ENCODE measurements around the gene CFAP65.

The CFAP65 gene

GRCh38 chr2:218986148-218986761 lies 55.1 kb downstream of the CFAP65 start:
- no peak for TF ChIP-seq CTCF (IDR thresholded peaks at IDR 0.05; ENCODE audit: low read length, missing control alignments)
- no peak overlapping the region for H3K4me3 ChIP-seq (replicated peaks; ENCODE audit: low read depth, low read length)
- DNase-seq (ENCODE audit: low read depth), result no peak

DNA sequence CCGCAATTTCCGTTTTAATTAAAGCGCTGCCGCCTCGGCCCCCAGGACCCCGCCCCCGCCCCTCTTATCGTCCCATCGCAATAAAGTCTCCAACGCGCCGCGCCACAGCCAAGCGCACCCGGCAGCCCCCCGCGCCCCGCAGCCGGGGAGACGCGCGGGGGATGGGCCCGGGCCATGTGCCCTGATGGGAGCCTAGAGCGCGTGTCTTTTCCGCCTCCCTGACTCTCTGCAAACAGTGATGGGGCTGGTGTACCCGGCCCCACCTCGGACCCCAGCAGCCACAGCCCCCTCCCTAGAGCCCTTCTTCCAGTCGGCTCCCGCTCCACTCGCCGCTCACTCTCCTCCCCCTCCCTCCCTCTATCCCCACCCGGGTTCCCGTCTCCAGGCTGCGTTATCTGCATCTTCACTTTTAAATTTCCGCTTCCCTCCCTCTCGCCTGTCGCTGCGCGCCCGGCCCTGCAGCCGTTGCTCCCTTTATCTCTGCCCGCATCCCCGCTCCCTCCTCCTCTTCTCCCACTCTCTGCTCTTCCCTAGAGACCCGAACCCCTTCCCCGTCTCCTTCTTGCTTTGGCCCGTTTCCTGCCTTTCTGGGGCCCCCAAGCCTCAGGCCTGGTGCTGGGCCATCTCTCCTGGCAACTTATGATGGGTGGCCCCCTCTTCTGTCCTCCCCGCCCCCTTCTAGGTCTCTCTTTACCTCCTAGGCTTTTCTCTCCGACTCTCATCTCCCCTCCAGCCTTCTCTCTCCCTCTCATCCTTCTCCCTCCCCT lies 55.8 kb downstream of the CFAP65 start:
- no peak overlapping the region for H3K4me3 ChIP-seq (replicated peaks; ENCODE audit: low read depth, low read length)
- no peak for TF ChIP-seq CTCF (IDR thresholded peaks at IDR 0.05; ENCODE audit: low read length, missing control alignments)
- DNase-seq (ENCODE audit: low read depth), result no peak

GRCh38 chr2:218985021-218985324 lies 56.3 kb downstream of the CFAP65 start, which contains the start of gene FEV:
Gene FEV, minus strand, starts transcription at chr2:218985184. Its CDS starts 109 bp downstream, at chr2:218985075.
- H3K4me3 ChIP-seq (replicated peaks; ENCODE audit: low read depth, low read length), result no peak within 1 kb of the TSS
- DNase-seq (ENCODE audit: low read depth), result no peak
- no peak for TF ChIP-seq CTCF (IDR thresholded peaks at IDR 0.05; ENCODE audit: low read length, missing control alignments)

- no peak for TF ChIP-seq CTCF (IDR thresholded peaks at IDR 0.05; ENCODE audit: low read length, missing control alignments)
- H3K4me3 ChIP-seq (replicated peaks; ENCODE audit: low read depth, low read length), result no peak overlapping the region
- DNase-seq (ENCODE audit: low read depth), result peak; percentile 50
These were observed 56.9 kb downstream of the CFAP65 start for GRCh38 chr2:218984239-218985020.

GRCh38 chr2:218983934-218984238 lies 57.4 kb downstream of the CFAP65 start:
- no peak overlapping the region for H3K4me3 ChIP-seq (replicated peaks; ENCODE audit: low read depth, low read length)
- DNase-seq (ENCODE audit: low read depth), result no peak
- TF ChIP-seq CTCF (IDR thresholded peaks at IDR 0.05; ENCODE audit: low read length, missing control alignments), result no peak

GRCh38 chr2:218983263-218983933 lies 57.9 kb downstream of the CFAP65 start:
- DNase-seq (ENCODE audit: low read depth), result no peak
- TF ChIP-seq CTCF (IDR thresholded peaks at IDR 0.05; ENCODE audit: low read length, missing control alignments), result no peak
- no peak overlapping the region for H3K4me3 ChIP-seq (replicated peaks; ENCODE audit: low read depth, low read length)

Measured in fibroblast of pulmonary artery (primary cell).